HL-60 (cell line): Measurements from ENCODE around the gene LIMS1.

Experiments
- DNase-seq, 2 experiments: peaks; one replicate each; pipeline ENCODE4 v3.0.0-alpha.2; 2010 to 2020; ENCODE audit warnings: low read depth in 1 of 2, low spot score in 1 of 2
- H3K27ac ChIP-seq: fragments of 250-450 bp; sonication (Bioruptor Pico); replicated peaks from 2 replicates; pipeline ENCODE4 v1.5.1; 2020; ENCODE audit warnings: mild to moderate bottlenecking, moderate library complexity
- H3K27me3 ChIP-seq: fragments of 250-450 bp; sonication (Bioruptor Pico); 2 replicates; pipeline ENCODE4 v1.5.1; 2021; ENCODE audit warnings: mild to moderate bottlenecking, moderate library complexity; ENCODE audit not compliant: insufficient read depth, poor library complexity, severe bottlenecking
- H3K4me3 ChIP-seq: replicated peaks from 2 replicates; pipeline ENCODE4 v1.5.1; 2011; ENCODE audit warnings: mild to moderate bottlenecking, control low read depth, low read length; ENCODE audit not compliant: insufficient read depth
- GABPA ChIP-seq: IDR thresholded peaks from 2 replicates; pipeline ENCODE4 v1.6.1; 2012; ENCODE audit warnings: low read depth
- POLR2AphosphoS5 ChIP-seq: IDR thresholded peaks from 2 replicates; pipeline ENCODE4 v1.6.1; 2012; ENCODE audit warnings: low read depth
- REST ChIP-seq: IDR thresholded peaks from 2 replicates; pipeline ENCODE4 v1.6.1; 2012; ENCODE audit warnings: low read depth; ENCODE audit not compliant: insufficient replicate concordance
- SPI1 ChIP-seq: IDR thresholded peaks from 2 replicates; pipeline ENCODE4 v1.6.1; 2012; ENCODE audit warnings: low read depth, mild to moderate bottlenecking, borderline replicate concordance
- TF ChIP-seq, protein P1 (sequence below): IDR thresholded peaks from one replicate; pipeline ENCODE4 v1.5.1; 2011; ENCODE audit warnings: low read length, control low read depth, inconsistent platforms; ENCODE audit not compliant: insufficient read depth

The LIMS1 gene

DNA sequence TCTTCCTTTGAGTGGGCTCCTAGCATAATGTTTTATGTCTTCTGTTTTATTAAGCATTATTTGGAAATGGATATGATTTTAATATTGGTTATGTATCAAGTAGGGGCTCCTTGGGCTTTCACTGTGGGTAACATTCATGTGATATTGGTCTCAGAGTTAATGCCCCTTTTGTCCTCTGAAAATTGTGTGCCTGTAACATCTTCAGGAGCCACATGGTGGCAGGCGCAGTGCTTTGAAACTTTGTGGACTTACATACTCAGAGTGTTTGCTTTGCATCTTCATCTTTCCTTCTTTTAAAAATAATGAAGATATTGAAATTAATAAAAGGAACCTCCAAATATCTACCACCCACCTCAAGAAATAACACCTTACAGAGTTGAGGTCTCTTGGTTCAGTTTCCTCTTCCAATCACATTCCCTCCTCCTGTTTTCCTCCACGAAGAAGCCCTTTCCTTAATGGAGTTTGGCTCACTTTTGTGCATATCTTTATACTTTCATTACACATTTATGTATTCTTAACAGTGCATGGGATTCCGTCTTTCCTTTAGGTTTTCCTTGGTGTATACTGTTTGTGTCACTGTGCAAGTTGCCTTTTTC is 73.5 kb downstream of the LIMS1 start:
- DNase-seq: peak in 1 of 2 experiments; percentile 40
- Histone ChIP-seq H3K27ac (no peak overlapping the region), H3K27me3 (no peaks in the 10 kb centered on the region), H3K4me3 (no peak overlapping the region)
- TF ChIP-seq, protein P1, sequence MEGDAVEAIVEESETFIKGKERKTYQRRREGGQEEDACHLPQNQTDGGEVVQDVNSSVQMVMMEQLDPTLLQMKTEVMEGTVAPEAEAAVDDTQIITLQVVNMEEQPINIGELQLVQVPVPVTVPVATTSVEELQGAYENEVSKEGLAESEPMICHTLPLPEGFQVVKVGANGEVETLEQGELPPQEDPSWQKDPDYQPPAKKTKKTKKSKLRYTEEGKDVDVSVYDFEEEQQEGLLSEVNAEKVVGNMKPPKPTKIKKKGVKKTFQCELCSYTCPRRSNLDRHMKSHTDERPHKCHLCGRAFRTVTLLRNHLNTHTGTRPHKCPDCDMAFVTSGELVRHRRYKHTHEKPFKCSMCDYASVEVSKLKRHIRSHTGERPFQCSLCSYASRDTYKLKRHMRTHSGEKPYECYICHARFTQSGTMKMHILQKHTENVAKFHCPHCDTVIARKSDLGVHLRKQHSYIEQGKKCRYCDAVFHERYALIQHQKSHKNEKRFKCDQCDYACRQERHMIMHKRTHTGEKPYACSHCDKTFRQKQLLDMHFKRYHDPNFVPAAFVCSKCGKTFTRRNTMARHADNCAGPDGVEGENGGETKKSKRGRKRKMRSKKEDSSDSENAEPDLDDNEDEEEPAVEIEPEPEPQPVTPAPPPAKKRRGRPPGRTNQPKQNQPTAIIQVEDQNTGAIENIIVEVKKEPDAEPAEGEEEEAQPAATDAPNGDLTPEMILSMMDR: peak; percentile 60
- TF ChIP-seq GABPA (no peak), POLR2AphosphoS5 (no peak), REST (no peak), SPI1 (no peak)

GRCh38 chr2:108611021-108611420 is 76.8 kb downstream of the LIMS1 start:
- TF ChIP-seq, protein P1: no peak
- no peak for TF ChIP-seq GABPA
- TF ChIP-seq SPI1: no peak
- TF ChIP-seq POLR2AphosphoS5: no peak
- TF ChIP-seq REST: no peak
- H3K27me3 ChIP-seq: no peaks in the 10 kb centered on the region
- DNase-seq: no peak
- no peak overlapping the region for H3K27ac ChIP-seq
- no peak overlapping the region for H3K4me3 ChIP-seq

DNA sequence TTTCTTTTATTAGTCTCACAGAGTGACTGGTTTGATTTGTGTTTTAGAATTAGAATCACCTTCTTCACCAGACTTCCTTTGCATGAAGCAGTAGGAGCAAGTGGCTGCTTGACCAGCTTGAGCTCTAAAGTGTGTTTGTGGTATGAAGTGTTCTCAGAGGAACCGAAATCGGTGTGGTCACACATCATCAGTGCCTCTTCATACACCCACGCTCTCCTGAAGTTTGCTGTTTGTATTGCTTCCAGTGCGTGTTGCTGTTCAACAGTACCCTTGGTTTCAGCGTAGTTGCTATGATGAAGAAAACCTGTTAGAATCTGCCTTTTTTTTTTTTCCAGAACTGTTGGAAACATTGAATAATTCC is 77.9 kb downstream of the LIMS1 start:
- Histone ChIP-seq H3K27me3 (no peaks in the 10 kb centered on the region), H3K27ac (no peak overlapping the region), H3K4me3 (no peak overlapping the region)
- TF ChIP-seq GABPA (no peak), POLR2AphosphoS5 (no peak), SPI1 (no peak), REST (no peak)
- TF ChIP-seq, protein P1: no peak
- no peak for DNase-seq
